ENCODE results near the gene MAD1L1. TPM values are rescaled to one million over a fixed set of nuclear protein-coding genes. Genes with fewer than 3 reads are reported as not detected.

Gene MAD1L1
- total and polyA plus RNA-seq, 4 donors: 43.0 to 54.9 (median 49.9) TPM

DNA sequence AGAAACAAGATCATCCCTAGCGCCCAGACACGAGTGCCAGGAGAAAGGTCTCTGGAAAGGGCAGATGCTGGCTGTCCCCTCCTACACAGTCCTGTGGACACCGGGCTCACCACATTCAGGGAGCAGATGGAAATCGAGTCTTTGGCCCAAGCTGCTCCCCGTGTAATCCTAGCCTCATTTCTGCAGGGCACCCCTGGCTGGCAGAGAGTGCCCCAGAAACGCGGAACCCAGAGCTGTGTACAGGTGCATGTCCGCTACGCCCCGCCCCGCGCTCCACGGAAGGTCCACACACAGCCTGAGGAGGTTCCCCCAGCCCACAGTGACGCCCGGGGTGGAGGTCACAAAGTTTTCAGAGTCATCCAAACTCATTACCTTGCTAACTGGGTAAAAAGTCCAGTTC, 202.8 kb downstream of the MAD1L1 start:
- Histone ChIP-seq H3K27me3 (ENCODE audit: control insufficient read depth in 3 of 3, insufficient read depth in 3 of 3, low read length in 2 of 3) (no peaks in the 10 kb centered on the region), H3K9me3 (ENCODE audit: control insufficient read depth in 4 of 4, insufficient read depth in 3 of 4, low read length in 3 of 4) (peaks cover 0 to 21% (median 4%) of the 10 kb centered on the region in 4 donors), H3K4me1 (ENCODE audit: control insufficient read depth in 5 of 5, insufficient read depth in 5 of 5, low read length in 5 of 5) (peaks cover 0 to 20% (median 4%) of the 10 kb centered on the region in 5 donors), H3K9ac (ENCODE audit: insufficient read depth in 1 of 2, low read length in 2 of 2) (no peak overlapping the region), H3K27ac (ENCODE audit: low read depth in 1 of 2, low read length in 1 of 2) (no peak overlapping the region), H3K36me3 (ENCODE audit: control insufficient read depth in 4 of 4, insufficient read depth in 4 of 4, low read length in 4 of 4) (no peaks in the 10 kb centered on the region), H3K4me3 (no peak overlapping the region)
- 97 to 99% methylated on average over 15 of the region's 15 CpGs for WGBS, 2 donors
- DNase-seq (no peak), ATAC-seq (ENCODE audit: insufficient read depth, low FRiP score) (no peak)
- TF ChIP-seq, protein P1, sequence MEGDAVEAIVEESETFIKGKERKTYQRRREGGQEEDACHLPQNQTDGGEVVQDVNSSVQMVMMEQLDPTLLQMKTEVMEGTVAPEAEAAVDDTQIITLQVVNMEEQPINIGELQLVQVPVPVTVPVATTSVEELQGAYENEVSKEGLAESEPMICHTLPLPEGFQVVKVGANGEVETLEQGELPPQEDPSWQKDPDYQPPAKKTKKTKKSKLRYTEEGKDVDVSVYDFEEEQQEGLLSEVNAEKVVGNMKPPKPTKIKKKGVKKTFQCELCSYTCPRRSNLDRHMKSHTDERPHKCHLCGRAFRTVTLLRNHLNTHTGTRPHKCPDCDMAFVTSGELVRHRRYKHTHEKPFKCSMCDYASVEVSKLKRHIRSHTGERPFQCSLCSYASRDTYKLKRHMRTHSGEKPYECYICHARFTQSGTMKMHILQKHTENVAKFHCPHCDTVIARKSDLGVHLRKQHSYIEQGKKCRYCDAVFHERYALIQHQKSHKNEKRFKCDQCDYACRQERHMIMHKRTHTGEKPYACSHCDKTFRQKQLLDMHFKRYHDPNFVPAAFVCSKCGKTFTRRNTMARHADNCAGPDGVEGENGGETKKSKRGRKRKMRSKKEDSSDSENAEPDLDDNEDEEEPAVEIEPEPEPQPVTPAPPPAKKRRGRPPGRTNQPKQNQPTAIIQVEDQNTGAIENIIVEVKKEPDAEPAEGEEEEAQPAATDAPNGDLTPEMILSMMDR (IDR thresholded peaks at IDR 0.05; ENCODE audit: control extremely low read depth, extremely low read depth): no peak

DNA sequence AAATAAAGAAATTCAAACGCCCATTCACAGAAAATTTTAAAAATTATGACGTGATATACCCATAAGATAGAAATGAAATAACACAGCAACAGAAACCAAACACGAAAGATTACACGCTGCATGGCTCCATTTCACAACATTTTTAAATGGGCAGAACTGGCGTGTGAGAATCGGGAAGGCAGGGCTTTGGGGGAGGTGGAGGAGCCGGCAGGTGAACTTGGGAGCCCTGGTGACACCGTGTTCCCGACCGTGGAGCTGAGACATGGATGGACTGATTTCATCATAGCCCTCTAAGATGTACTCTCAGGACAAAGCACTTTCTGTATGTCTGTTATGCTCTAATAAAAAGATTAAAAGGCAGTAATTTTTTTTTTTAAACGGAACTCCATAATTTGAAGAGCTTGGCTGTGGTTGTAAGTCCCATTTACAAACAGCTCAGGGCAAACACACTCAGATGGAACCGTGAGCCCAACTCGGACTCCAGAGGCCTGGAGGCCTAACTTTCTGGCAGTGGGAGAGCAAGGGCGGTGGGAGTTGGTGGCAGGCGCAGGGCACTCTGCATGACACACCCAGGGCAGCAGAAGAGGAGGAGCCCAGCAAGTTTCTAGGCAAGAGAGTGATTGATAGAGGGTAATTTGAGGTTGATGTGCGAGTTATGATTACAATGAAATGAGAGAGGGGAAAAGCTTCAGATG, 203.4 kb downstream of the MAD1L1 start:
- H3K27ac ChIP-seq (ENCODE audit: low read depth in 1 of 2, low read length in 1 of 2): no peak overlapping the region
- H3K4me1 ChIP-seq (ENCODE audit: control insufficient read depth in 5 of 5, insufficient read depth in 5 of 5, low read length in 5 of 5): peaks cover 0 to 15% (median 4%) of the 10 kb centered on the region in 5 donors
- 96 to 97% methylated on average over 16 of the region's 16 CpGs for WGBS, 2 donors
- H3K36me3 ChIP-seq (ENCODE audit: control insufficient read depth in 4 of 4, insufficient read depth in 4 of 4, low read length in 4 of 4): no peaks in the 10 kb centered on the region
- TF ChIP-seq, protein P1 (IDR thresholded peaks at IDR 0.05; ENCODE audit: control extremely low read depth, extremely low read depth): no peak
- DNase-seq (no peak), ATAC-seq (ENCODE audit: insufficient read depth, low FRiP score) (no peak)
- H3K27me3 ChIP-seq (ENCODE audit: control insufficient read depth in 3 of 3, insufficient read depth in 3 of 3, low read length in 2 of 3): no peaks in the 10 kb centered on the region
- no peak overlapping the region for H3K4me3 ChIP-seq
- peaks cover 0 to 21% (median 4%) of the 10 kb centered on the region in 4 donors for H3K9me3 ChIP-seq (ENCODE audit: control insufficient read depth in 4 of 4, insufficient read depth in 3 of 4, low read length in 3 of 4)
- H3K9ac ChIP-seq (ENCODE audit: insufficient read depth in 1 of 2, low read length in 2 of 2): no peak overlapping the region

DNA sequence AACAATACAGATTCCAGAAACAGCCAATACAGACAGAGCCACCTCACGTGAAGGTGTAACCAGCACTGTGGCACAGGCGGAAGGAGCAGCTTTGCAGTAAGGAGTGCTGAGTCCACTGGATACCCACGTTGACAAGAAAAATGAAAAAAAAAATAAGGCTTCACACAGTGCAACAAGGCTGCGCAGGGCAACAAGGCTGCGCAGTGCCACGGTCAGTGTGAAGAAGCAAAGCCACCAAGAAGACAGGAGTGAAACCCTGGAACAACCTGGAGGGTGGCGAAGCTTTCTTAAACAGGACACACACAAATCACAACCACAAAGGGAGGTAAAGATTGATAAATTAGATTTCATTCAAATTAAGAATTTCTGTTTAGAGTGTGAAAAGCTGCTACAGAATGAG, 204.0 kb downstream of the MAD1L1 start:
- no peaks in the 10 kb centered on the region for H3K27me3 ChIP-seq (ENCODE audit: control insufficient read depth in 3 of 3, insufficient read depth in 3 of 3, low read length in 2 of 3)
- H3K9me3 ChIP-seq (ENCODE audit: control insufficient read depth in 4 of 4, insufficient read depth in 3 of 4, low read length in 3 of 4): peaks cover 0 to 21% (median 4%) of the 10 kb centered on the region in 4 donors
- peaks cover 0 to 15% (median 4%) of the 10 kb centered on the region in 5 donors for H3K4me1 ChIP-seq (ENCODE audit: control insufficient read depth in 5 of 5, insufficient read depth in 5 of 5, low read length in 5 of 5)
- no peak overlapping the region for H3K4me3 ChIP-seq
- no peak overlapping the region for H3K27ac ChIP-seq (ENCODE audit: low read depth in 1 of 2, low read length in 1 of 2)
- no peak for ATAC-seq (ENCODE audit: insufficient read depth, low FRiP score)
- no peaks in the 10 kb centered on the region for H3K36me3 ChIP-seq (ENCODE audit: control insufficient read depth in 4 of 4, insufficient read depth in 4 of 4, low read length in 4 of 4)
- TF ChIP-seq, protein P1 (IDR thresholded peaks at IDR 0.05; ENCODE audit: control extremely low read depth, extremely low read depth): no peak
- H3K9ac ChIP-seq (ENCODE audit: insufficient read depth in 1 of 2, low read length in 2 of 2): no peak overlapping the region
- DNase-seq: no peak
- 96 to 97% methylated on average over 7 of the region's 7 CpGs for WGBS, 2 donors
